ENCODE measurements around the gene RHOJ. TPM values are rescaled to one million over a fixed set of nuclear protein-coding genes. Genes with fewer than 3 reads are reported as not detected.

Gene RHOJ
- total RNA-seq, 1 experiment from 2014 or later, result 0.40 TPM

DNA sequence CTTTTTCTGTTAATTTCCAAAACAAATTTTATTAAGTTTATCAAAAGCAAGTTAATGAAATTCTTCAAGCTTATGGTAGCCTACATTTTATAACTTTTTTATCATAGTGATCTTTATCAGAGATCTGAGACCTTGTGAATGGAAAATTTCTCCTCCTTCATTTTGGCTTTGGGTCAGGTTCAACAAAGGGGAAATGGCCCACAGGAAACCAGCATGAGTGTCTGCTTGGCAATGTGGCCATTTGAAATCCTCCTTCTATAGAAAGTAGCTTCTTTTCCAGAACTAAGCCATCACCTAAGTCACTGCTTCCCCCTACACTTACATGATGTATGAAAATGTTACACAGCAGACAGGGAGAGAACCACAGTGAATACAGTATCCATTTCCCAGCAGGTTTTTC is 1.6 kb downstream of the RHOJ start:
- no peak for DNase-seq
- no TSS peak for BruUV-seq (replicated peaks)
- H3K4me3 Mint-ChIP-seq (ENCODE audit: low read depth, unreplicated experiment), result no peak overlapping the region
- CTCF ChIA-PET, result no interaction called here
- no peak for TF ChIP-seq CTCF (IDR thresholded peaks at IDR 0.05; ENCODE audit: unreplicated experiment)
- H3K9me3 Mint-ChIP-seq (ENCODE audit: low read depth, unreplicated experiment), result no peaks in the 10 kb centered on the region
- intact Hi-C loops (cut with micrococcal nuclease; ENCODE audit: unreplicated experiment), result loop anchor here (2.0 kb wide), 1 partner anchor 31 kb away; no protein-coding TSS in a partner anchor
- H3K27ac Mint-ChIP-seq (ENCODE audit: unreplicated experiment), result no peak overlapping the region
- H3K36me3 Mint-ChIP-seq (ENCODE audit: insufficient read depth, unreplicated experiment), result no peaks in the 10 kb centered on the region
- no peaks in the 10 kb centered on the region for H3K4me1 Mint-ChIP-seq (ENCODE audit: low read depth, unreplicated experiment)
- H3K27me3 Mint-ChIP-seq (ENCODE audit: unreplicated experiment), result no peaks in the 10 kb centered on the region

- no peaks in the 10 kb centered on the region for H3K9me3 Mint-ChIP-seq (ENCODE audit: low read depth, unreplicated experiment)
- no TSS peak for BruUV-seq (replicated peaks)
- H3K27me3 Mint-ChIP-seq (ENCODE audit: unreplicated experiment), result peaks cover 2% of the 10 kb centered on the region
- H3K4me1 Mint-ChIP-seq (ENCODE audit: low read depth, unreplicated experiment), result no peaks in the 10 kb centered on the region
- DNase-seq, result no peak
- no peaks in the 10 kb centered on the region for H3K36me3 Mint-ChIP-seq (ENCODE audit: insufficient read depth, unreplicated experiment)
- intact Hi-C loops (cut with micrococcal nuclease; ENCODE audit: unreplicated experiment), result no loop called here
- H3K4me3 Mint-ChIP-seq (ENCODE audit: low read depth, unreplicated experiment), result no peak overlapping the region
- no peak for TF ChIP-seq CTCF (IDR thresholded peaks at IDR 0.05; ENCODE audit: unreplicated experiment)
- CTCF ChIA-PET, result no interaction called here
- H3K27ac Mint-ChIP-seq (ENCODE audit: unreplicated experiment), result no peak overlapping the region
These were observed 4.9 kb downstream of the RHOJ start for GRCh38 chr14:63209160-63209559.

DNA sequence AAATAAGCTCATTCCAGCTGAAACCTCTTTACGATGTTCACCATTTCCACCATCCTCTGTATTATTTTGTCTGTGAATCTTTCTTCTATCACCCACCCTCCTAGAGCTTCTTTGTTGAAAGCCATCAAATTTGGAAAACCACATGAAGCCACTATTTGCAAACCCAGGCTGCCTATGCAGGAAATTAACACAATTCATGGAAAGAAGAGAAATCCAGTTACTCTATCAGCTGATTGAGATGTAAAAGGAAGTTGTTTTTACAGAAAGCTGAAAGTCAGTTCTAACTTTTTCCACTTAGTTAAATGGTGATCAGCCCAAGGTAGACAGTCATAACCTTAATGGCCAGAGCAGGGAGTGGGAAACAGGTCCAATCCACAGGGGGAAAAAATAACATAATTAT is 6.6 kb downstream of the RHOJ start:
- no peak for DNase-seq
- H3K27me3 Mint-ChIP-seq (ENCODE audit: unreplicated experiment), result peaks cover 15% of the 10 kb centered on the region
- H3K27ac Mint-ChIP-seq (ENCODE audit: unreplicated experiment), result no peak overlapping the region
- intact Hi-C loops (cut with micrococcal nuclease; ENCODE audit: unreplicated experiment), result no loop called here
- CTCF ChIA-PET, result no interaction called here
- BruUV-seq (replicated peaks), result no TSS peak
- H3K4me3 Mint-ChIP-seq (ENCODE audit: low read depth, unreplicated experiment), result no peak overlapping the region
- no peaks in the 10 kb centered on the region for H3K4me1 Mint-ChIP-seq (ENCODE audit: low read depth, unreplicated experiment)
- H3K36me3 Mint-ChIP-seq (ENCODE audit: insufficient read depth, unreplicated experiment), result no peaks in the 10 kb centered on the region
- TF ChIP-seq CTCF (IDR thresholded peaks at IDR 0.05; ENCODE audit: unreplicated experiment), result no peak
- no peaks in the 10 kb centered on the region for H3K9me3 Mint-ChIP-seq (ENCODE audit: low read depth, unreplicated experiment)

GRCh38 chr14:63212209-63212608 is 8.0 kb downstream of the RHOJ start:
- CTCF ChIA-PET, result no interaction called here
- Mint-ChIP-seq H3K27me3 (ENCODE audit: unreplicated experiment) (peaks cover 15% of the 10 kb centered on the region), H3K4me3 (ENCODE audit: low read depth, unreplicated experiment) (no peak overlapping the region), H3K4me1 (ENCODE audit: low read depth, unreplicated experiment) (no peaks in the 10 kb centered on the region), H3K27ac (ENCODE audit: unreplicated experiment) (no peak overlapping the region), H3K36me3 (ENCODE audit: insufficient read depth, unreplicated experiment) (no peaks in the 10 kb centered on the region), H3K9me3 (ENCODE audit: low read depth, unreplicated experiment) (no peaks in the 10 kb centered on the region)
- TF ChIP-seq CTCF (IDR thresholded peaks at IDR 0.05; ENCODE audit: unreplicated experiment), result no peak
- no TSS peak for BruUV-seq (replicated peaks)
- DNase-seq, result no peak
- intact Hi-C loops (cut with micrococcal nuclease; ENCODE audit: unreplicated experiment), result no loop called here
